ENCODE measurements around the gene RBM28.

GRCh38 chr7:128361411-128362379 lies 18.0 kb upstream of the RBM28 start, which contains the start of gene PRRT4:
- peak; percentile 57 for TF ChIP-seq EZH2 (IDR thresholded peaks at IDR 0.05; ENCODE audit: insufficient read depth, low read length)
- TF ChIP-seq, protein P1, sequence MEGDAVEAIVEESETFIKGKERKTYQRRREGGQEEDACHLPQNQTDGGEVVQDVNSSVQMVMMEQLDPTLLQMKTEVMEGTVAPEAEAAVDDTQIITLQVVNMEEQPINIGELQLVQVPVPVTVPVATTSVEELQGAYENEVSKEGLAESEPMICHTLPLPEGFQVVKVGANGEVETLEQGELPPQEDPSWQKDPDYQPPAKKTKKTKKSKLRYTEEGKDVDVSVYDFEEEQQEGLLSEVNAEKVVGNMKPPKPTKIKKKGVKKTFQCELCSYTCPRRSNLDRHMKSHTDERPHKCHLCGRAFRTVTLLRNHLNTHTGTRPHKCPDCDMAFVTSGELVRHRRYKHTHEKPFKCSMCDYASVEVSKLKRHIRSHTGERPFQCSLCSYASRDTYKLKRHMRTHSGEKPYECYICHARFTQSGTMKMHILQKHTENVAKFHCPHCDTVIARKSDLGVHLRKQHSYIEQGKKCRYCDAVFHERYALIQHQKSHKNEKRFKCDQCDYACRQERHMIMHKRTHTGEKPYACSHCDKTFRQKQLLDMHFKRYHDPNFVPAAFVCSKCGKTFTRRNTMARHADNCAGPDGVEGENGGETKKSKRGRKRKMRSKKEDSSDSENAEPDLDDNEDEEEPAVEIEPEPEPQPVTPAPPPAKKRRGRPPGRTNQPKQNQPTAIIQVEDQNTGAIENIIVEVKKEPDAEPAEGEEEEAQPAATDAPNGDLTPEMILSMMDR (IDR thresholded peaks at IDR 0.05; ENCODE audit: insufficient read depth, low read depth, low read length) = no peak

Data from astrocyte (in vitro differentiated cells and primary cell).